HCT116 (cell line): ENCODE results near the gene KAZN. TPM values are rescaled to one million over a fixed set of nuclear protein-coding genes. Genes with fewer than 3 reads are reported as not detected.

Experiments used
- ATAC-seq: fragments of 200-7000 bp; cut with Tn5 transposase; 2 replicates; pipeline ENCODE4 v1.9.1; 2020; ENCODE audit warnings: mild to moderate bottlenecking, moderate library complexity
- BruUV-seq: library from RNA; stranded (reverse); fragments of 400-500 nt; replicated peaks from 2 replicates; lab custom pipeline; 2021; lab: Mats Ljungman, UMichigan
- CTCF ChIA-PET: fragments of 300-600 bp; sonication (Branson Sonifier 250); formaldehyde crosslinking; loops from one replicate; lab custom pipeline; 2021; ENCODE audit warnings: antibody characterized with exemption; lab: Charles Lee
- POLR2A ChIA-PET: fragments of 300-600, 350-600 bp; sonication (Branson Sonifier 250); formaldehyde crosslinking; loops from one replicate; lab custom pipeline; 2021; ENCODE audit warnings: antibody characterized with exemption; lab: Charles Lee
- RAD21 ChIA-PET, 2 experiments: fragments of 300-600 bp; sonication (Branson Sonifier 250); formaldehyde crosslinking; loops; one replicate each; lab custom pipeline; 2023; ENCODE audit warnings: low total read pairs in 2 of 2; ENCODE audit not compliant: uncharacterized antibody in 2 of 2, unreplicated experiment in 2 of 2, low non-redundant PET in 1 of 2; lab: Charles Lee
- DNase-seq: peaks from one replicate; pipeline ENCODE4 v3.0.0-alpha.2; 2010; ENCODE audit warnings: low read depth, low spot score
- H2AFZ ChIP-seq: fragments of 200-600 bp; shearing (Covaris generic), sonication (generic); 2 replicates; pipeline ENCODE4 v1.6.1; 2017; ENCODE audit warnings: low read depth, mixed run types, mixed read lengths, antibody characterized with exemption, low read length; ENCODE audit not compliant: poor library complexity, severe bottlenecking
- H3K27ac ChIP-seq: 2 replicates; pipeline ENCODE4 v1.5.1; 2012; ENCODE audit warnings: low read depth, low read length
- H3K27me3 ChIP-seq: fragments of 200-600 bp; sonication (generic); 2 replicates; pipeline ENCODE4 v1.6.1; 2016; ENCODE audit warnings: mixed run types, low read length, mixed read lengths; ENCODE audit not compliant: insufficient read depth
- H3K36me3 ChIP-seq, 2 experiments: fragments of 200-500 bp in 1 of 2; fragments of 200-600 bp in 1 of 2; sonication (Bioruptor generic) in 1 of 2; sonication (generic) in 1 of 2; 2 replicates each; pipeline versions ENCODE4 v1.5.1 to v1.6.1; 2014 to 2016; ENCODE audit warnings: low read length in 2 of 2, inconsistent platforms in 1 of 2, mixed read lengths in 1 of 2, mixed run types in 1 of 2; ENCODE audit not compliant: insufficient read depth in 2 of 2, control insufficient read depth in 1 of 2
- H3K4me1 ChIP-seq, 2 experiments: fragments of 200-600 bp in 1 of 2; sonication (generic) in 1 of 2; 2 replicates each; pipeline versions ENCODE4 v1.5.1 to v1.6.1; 2012 to 2017; ENCODE audit warnings: low read length in 2 of 2, inconsistent platforms in 1 of 2, mild to moderate bottlenecking in 1 of 2, mixed read lengths in 1 of 2, mixed run types in 1 of 2, moderate library complexity in 1 of 2; ENCODE audit not compliant: insufficient read depth in 2 of 2, control insufficient read depth in 1 of 2
- H3K4me2 ChIP-seq: fragments of 200-600 bp; sonication (generic); 2 replicates; pipeline ENCODE4 v1.6.1; 2017; ENCODE audit warnings: mixed run types, low read length, mixed read lengths
- H3K4me3 ChIP-seq, 2 experiments: fragments of 200-600 bp in 1 of 2; sonication (generic) in 1 of 2; replicated peaks in 1 of 2; 2 replicates each; pipeline ENCODE4 v1.5.1; 2011 to 2016; ENCODE audit warnings: low read length in 2 of 2, control low read depth in 1 of 2, low read depth in 1 of 2, mild to moderate bottlenecking in 1 of 2, mixed read lengths in 1 of 2, mixed run types in 1 of 2
- H3K79me2 ChIP-seq: fragments of 200-600 bp; sonication (generic); 2 replicates; pipeline ENCODE4 v1.6.1; 2017; ENCODE audit warnings: mild to moderate bottlenecking, mixed run types, low read length, moderate library complexity, mixed read lengths; ENCODE audit not compliant: insufficient read depth
- H3K9ac ChIP-seq: fragments of 200-600 bp; sonication (generic); 2 replicates; pipeline ENCODE4 v1.6.1; 2016; ENCODE audit warnings: low read length, mixed read lengths
- H3K9me2 ChIP-seq: fragments of 200-600 bp; sonication (generic), shearing (Covaris generic); 2 replicates; pipeline ENCODE4 v1.6.1; 2017; ENCODE audit warnings: mixed run types, mild to moderate bottlenecking, moderate library complexity; ENCODE audit not compliant: insufficient read depth
- H3K9me3 ChIP-seq, 2 experiments: fragments of 200-500 bp in 1 of 2; fragments of 200-600 bp in 1 of 2; sonication (Bioruptor generic) in 1 of 2; sonication (generic) in 1 of 2; 2 replicates each; pipeline ENCODE4 v1.6.1; 2014 to 2017; ENCODE audit warnings: low read length in 2 of 2, mixed read lengths in 2 of 2, inconsistent platforms in 1 of 2, low read depth in 1 of 2, mild to moderate bottlenecking in 1 of 2, mixed run types in 1 of 2, moderate library complexity in 1 of 2; ENCODE audit not compliant: control insufficient read depth in 1 of 2, insufficient read depth in 1 of 2
- H4K20me1 ChIP-seq: fragments of 200-600 bp; sonication (generic), shearing (Covaris generic); 2 replicates; pipeline ENCODE4 v1.6.1; 2017; ENCODE audit warnings: mixed run types, mild to moderate bottlenecking, moderate library complexity; ENCODE audit not compliant: insufficient read depth
- CEBPB ChIP-seq: IDR thresholded peaks from 2 replicates; pipeline ENCODE4 v1.6.1; 2012; ENCODE audit warnings: low read depth
- EZH2phosphoT487 ChIP-seq: fragments of 200-600 bp; IDR thresholded peaks from 2 replicates; pipeline ENCODE4 v1.6.1; 2018; ENCODE audit warnings: antibody characterized with exemption, borderline replicate concordance
- FOSL1 ChIP-seq: IDR thresholded peaks from 2 replicates; pipeline ENCODE4 v1.6.1; 2012; ENCODE audit warnings: low read depth
- JUND ChIP-seq: IDR thresholded peaks from 2 replicates; pipeline ENCODE4 v1.6.1; 2012
- POLR2A ChIP-seq: IDR thresholded peaks from 2 replicates; pipeline ENCODE4 v1.7.0; 2011; ENCODE audit warnings: borderline replicate concordance; ENCODE audit not compliant: insufficient read depth, insufficient read length; ENCODE audit errors: extremely low read depth
- POLR2AphosphoS5 ChIP-seq: IDR thresholded peaks from 2 replicates; pipeline ENCODE4 v1.6.1; 2011; ENCODE audit warnings: mild to moderate bottlenecking, low read depth, low read length, moderate library complexity
- SP1 ChIP-seq: IDR thresholded peaks from 2 replicates; pipeline ENCODE4 v1.6.1; 2012; ENCODE audit warnings: low read depth
- SRF ChIP-seq: IDR thresholded peaks from 2 replicates; pipeline ENCODE4 v1.6.1; 2012; ENCODE audit warnings: low read depth
- TCF7L2 ChIP-seq: IDR thresholded peaks from 2 replicates; pipeline ENCODE4 v1.7.0; 2011; ENCODE audit warnings: borderline replicate concordance, inconsistent platforms; ENCODE audit not compliant: insufficient read depth, insufficient read length; ENCODE audit errors: extremely low read depth
- ZFX ChIP-seq: fragments of 450-650 bp; IDR thresholded peaks from 2 replicates; pipeline ENCODE4 v1.6.1; 2017
- ZNF274 ChIP-seq: fragments of 200-500 bp; sonication (Bioruptor generic); IDR thresholded peaks from 2 replicates; pipeline ENCODE4 v1.6.1; 2014; ENCODE audit warnings: mild to moderate bottlenecking, low read depth, low read length, inconsistent platforms
- intact Hi-C: fragments of 100-400 bp; cut with micrococcal nuclease; formaldehyde crosslinking; loops from 2 replicates; pipeline ENCODE4 v1.10.0; 2022
- total RNA-seq: library from RNA; stranded (reverse); gene quantifications from one replicate; pipeline ENCODE4 v1.2.1, GENCODE V29; 2021; ENCODE audit not compliant: unreplicated experiment
- TF ChIP-seq, protein P1 (sequence below), 3 experiments: fragments of 200-600 bp in 1 of 3; sonication (generic) in 1 of 3; IDR thresholded peaks in 2 of 3; conservative IDR thresholded peaks in 1 of 3; 2 replicates each; pipeline ENCODE4 v1.5.1; 2012 to 2017; ENCODE audit warnings: low read depth in 2 of 3, low read length in 2 of 3, antibody characterized with exemption in 1 of 3, borderline replicate concordance in 1 of 3, control low read depth in 1 of 3, mild to moderate bottlenecking in 1 of 3, mixed read lengths in 1 of 3, mixed run types in 1 of 3, moderate library complexity in 1 of 3; ENCODE audit not compliant: insufficient read depth in 1 of 3
- TF ChIP-seq, protein P2 (sequence below): IDR thresholded peaks from 2 replicates; pipeline ENCODE4 v1.6.1; 2012

KAZN gene
- total RNA-seq, 1 experiment from 2014 or later, result 13.4 TPM

GRCh38 chr1:15033264-15033663 is 434.8 kb downstream of the KAZN start:
- H3K4me1 ChIP-seq, result peaks cover 4 to 8% of the 10 kb centered on the region in 2 experiments; a peak in 3 of 4 replicates
- no peak for ATAC-seq
- POLR2A ChIA-PET, result no interaction called here

GRCh38 chr1:15034656-15035055 is 436.2 kb downstream of the KAZN start:
- DNase-seq (no peak), ATAC-seq (no peak)
- Histone ChIP-seq H3K27me3 (no peaks in the 10 kb centered on the region), H3K9me2 (no peaks in the 10 kb centered on the region), H3K79me2 (no peaks in the 10 kb centered on the region), H3K4me2 (no peak overlapping the region), H3K4me3 (no peak overlapping the region), H3K9ac (no peak overlapping the region), H3K4me1 (peaks cover 0 to 4% of the 10 kb centered on the region in 2 experiments; a peak in 1 of 4 replicates), H2AFZ (no peak overlapping the region), H3K9me3 (no peaks in the 10 kb centered on the region), H3K36me3 (no peaks in the 10 kb centered on the region), H3K27ac (no peak overlapping the region), H4K20me1 (no peaks in the 10 kb centered on the region)
- intact Hi-C loops, result loop anchor here (5.0 kb wide), 1 partner anchor 268 kb away; no protein-coding TSS in a partner anchor
- no TSS peak for BruUV-seq
- POLR2A ChIA-PET, result no interaction called here
- RAD21 ChIA-PET, result no interaction called here
- CTCF ChIA-PET, result no interaction called here
- no peak for TF ChIP-seq SRF
- TF ChIP-seq ZNF274, result no peak
- no peak for TF ChIP-seq SP1
- TF ChIP-seq, protein P1, sequence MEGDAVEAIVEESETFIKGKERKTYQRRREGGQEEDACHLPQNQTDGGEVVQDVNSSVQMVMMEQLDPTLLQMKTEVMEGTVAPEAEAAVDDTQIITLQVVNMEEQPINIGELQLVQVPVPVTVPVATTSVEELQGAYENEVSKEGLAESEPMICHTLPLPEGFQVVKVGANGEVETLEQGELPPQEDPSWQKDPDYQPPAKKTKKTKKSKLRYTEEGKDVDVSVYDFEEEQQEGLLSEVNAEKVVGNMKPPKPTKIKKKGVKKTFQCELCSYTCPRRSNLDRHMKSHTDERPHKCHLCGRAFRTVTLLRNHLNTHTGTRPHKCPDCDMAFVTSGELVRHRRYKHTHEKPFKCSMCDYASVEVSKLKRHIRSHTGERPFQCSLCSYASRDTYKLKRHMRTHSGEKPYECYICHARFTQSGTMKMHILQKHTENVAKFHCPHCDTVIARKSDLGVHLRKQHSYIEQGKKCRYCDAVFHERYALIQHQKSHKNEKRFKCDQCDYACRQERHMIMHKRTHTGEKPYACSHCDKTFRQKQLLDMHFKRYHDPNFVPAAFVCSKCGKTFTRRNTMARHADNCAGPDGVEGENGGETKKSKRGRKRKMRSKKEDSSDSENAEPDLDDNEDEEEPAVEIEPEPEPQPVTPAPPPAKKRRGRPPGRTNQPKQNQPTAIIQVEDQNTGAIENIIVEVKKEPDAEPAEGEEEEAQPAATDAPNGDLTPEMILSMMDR (IDR thresholded peaks at IDR 0.05 in 2 of 3, conservative IDR thresholded peaks at IDR 0.05 in 1 of 3; ENCODE audit: borderline replicate concordance in 1 of 3, insufficient read depth in 1 of 3, low read depth in 2 of 3, low read length in 2 of 3), result no peak
- no peak for TF ChIP-seq POLR2A
- no peak for TF ChIP-seq EZH2phosphoT487
- TF ChIP-seq, protein P2, sequence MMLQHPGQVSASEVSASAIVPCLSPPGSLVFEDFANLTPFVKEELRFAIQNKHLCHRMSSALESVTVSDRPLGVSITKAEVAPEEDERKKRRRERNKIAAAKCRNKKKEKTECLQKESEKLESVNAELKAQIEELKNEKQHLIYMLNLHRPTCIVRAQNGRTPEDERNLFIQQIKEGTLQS, result no peak
- TF ChIP-seq POLR2AphosphoS5, result no peak
- no peak for TF ChIP-seq TCF7L2
- TF ChIP-seq CEBPB, result no peak
- no peak for TF ChIP-seq ZFX
- no peak for TF ChIP-seq FOSL1
- no peak for TF ChIP-seq JUND

More at GRCh38 chr1:15033264-15033663, 434.8 kb downstream of the KAZN start:
- no peak overlapping the region for H2AFZ ChIP-seq
- no peak for DNase-seq
- no peaks in the 10 kb centered on the region for H3K36me3 ChIP-seq
- H4K20me1 ChIP-seq, result no peaks in the 10 kb centered on the region
- no peak overlapping the region for H3K9ac ChIP-seq
- BruUV-seq, result no TSS peak
- H3K4me2 ChIP-seq, result no peak overlapping the region
- no peak overlapping the region for H3K4me3 ChIP-seq
- ChIA-PET RAD21 (no interaction called here), CTCF (no interaction called here)
- TF ChIP-seq CEBPB, result no peak
- TF ChIP-seq, protein P1 (IDR thresholded peaks at IDR 0.05 in 2 of 3, conservative IDR thresholded peaks at IDR 0.05 in 1 of 3; ENCODE audit: borderline replicate concordance in 1 of 3, insufficient read depth in 1 of 3, low read depth in 2 of 3, low read length in 2 of 3), result peak in 2 of 3 experiments; percentile 24 to 37; a peak in 3 of 6 replicates
- no peak overlapping the region for H3K27ac ChIP-seq
- no peaks in the 10 kb centered on the region for H3K9me2 ChIP-seq
- intact Hi-C loops, result no loop called here
- no peaks in the 10 kb centered on the region for H3K79me2 ChIP-seq
- no peaks in the 10 kb centered on the region for H3K9me3 ChIP-seq
- no peaks in the 10 kb centered on the region for H3K27me3 ChIP-seq
